ENCODE data around the gene CCDC192. TPM values are rescaled to one million over a fixed set of nuclear protein-coding genes. Genes with fewer than 3 reads are reported as not detected.
"Not testable (repeated sequence)": the region's sequence is repeated elsewhere in the genome, so short reads cannot be mapped to it uniquely, and the experiment has no call there.

CCDC192 gene
- total RNA-seq, 2 experiments from 2014 or later, result not detected

GRCh38 chr5:127757576-127757975, 54.4 kb downstream of the CCDC192 start:
- ChIA-PET POLR2A (no interaction called here), CTCF (no interaction called here)

GRCh38 chr5:127758766-127759283, 55.6 kb downstream of the CCDC192 start:
- CTCF ChIA-PET, result no interaction called here
- POLR2A ChIA-PET, result no interaction called here

GRCh38 chr5:127761869-127762268, 58.7 kb downstream of the CCDC192 start:
- CTCF ChIA-PET, result no interaction called here
- POLR2A ChIA-PET, result no interaction called here

DNA sequence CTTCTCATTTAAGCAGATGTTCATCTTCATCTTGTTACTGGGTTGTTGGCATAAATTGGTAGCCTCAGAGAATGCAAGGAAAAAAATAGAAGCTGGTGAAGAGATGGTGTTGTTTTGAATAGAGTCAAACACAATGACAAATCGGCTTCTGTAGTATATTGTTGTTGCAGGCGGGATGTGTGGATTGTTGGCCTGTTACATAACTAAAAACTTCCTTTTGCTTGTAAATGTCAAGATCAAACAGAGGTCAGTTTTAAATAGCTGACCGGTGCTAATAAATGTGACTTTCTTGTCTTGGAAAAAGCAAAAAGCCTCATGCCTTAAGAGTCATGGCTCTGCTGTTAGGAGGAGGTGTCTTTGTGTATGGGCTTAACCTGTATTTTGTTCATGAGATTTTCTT, 59.2 kb downstream of the CCDC192 start:
- ChIA-PET CTCF (no interaction called here), POLR2A (no interaction called here)

DNA sequence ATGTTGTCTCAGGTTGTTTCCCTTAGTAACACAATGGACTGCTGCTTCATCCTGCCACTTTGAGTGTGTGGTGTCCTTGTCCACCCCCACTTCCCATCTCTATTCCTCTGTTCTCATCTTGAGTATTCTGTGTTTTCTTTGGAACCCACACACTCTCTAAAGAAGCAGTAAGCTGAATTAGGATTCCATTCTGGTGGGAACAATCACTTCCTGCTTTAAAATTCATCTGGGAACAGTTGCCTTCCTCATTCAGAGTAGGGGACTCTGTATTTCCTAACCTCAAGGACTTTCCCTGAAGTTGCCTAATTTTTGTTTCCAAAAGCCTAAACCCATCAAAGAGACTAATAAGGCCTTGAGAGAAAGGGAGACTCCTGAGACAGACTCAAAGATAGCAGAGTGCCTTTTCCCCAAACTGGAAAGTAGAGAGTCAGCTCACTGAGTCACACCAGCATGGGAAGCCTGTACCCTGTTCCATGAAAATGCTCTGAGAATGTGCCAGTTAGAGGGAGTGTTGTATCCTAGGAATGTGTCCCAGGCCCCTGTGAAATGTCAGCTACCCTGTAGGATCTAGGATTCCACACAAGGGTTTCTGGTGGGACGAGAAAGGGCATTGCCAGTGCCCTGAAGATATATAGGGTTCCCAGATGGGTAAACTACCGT, 63.6 kb downstream of the CCDC192 start:
- CTCF ChIA-PET, result no interaction called here
- POLR2A ChIA-PET, result no interaction called here

DNA sequence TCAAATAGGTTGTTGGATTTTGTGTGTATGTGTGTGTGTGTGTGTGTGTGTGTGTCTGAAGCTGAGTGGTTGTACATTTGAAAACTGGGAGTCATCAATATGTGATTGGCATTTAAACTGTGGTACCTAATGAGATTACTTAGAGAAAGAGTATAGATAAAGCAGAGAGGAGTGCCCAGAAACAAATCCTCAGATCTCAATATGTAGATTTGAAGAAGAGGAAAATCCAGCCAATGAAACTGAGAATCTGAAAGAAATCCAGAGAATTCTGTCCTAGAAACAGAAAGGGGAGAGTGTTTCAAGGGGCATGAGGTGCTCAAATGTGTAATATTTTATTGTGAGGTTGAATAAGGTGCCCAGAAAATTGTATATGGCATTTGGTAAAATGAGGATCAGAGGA, 66.2 kb downstream of the CCDC192 start:
- CTCF ChIA-PET, result no interaction called here
- POLR2A ChIA-PET, result no interaction called here

DNA sequence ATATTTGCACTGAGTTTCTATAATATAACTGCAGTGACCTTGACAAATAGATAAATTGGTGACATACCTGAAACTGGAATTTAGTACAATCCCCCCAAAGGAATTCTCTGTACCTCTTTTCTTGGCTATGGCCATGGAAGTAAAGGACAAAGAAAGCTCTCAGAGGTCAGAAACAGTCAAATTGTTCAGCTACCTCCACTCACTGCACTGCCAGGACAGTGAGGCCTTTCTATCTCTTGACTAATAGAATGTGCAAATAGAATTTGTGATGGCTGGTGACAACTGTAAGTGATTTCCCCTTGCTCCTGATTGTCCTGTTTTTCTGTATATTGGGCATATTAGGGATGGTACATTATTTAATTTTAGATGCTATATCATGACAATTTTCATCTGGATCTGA, 67.1 kb downstream of the CCDC192 start:
- ChIA-PET CTCF (interaction anchor here (0.6 kb wide), 1 partner anchor 1128 kb away, joined by 3 read pairs; no protein-coding TSS in a partner anchor), POLR2A (no interaction called here)

DNA sequence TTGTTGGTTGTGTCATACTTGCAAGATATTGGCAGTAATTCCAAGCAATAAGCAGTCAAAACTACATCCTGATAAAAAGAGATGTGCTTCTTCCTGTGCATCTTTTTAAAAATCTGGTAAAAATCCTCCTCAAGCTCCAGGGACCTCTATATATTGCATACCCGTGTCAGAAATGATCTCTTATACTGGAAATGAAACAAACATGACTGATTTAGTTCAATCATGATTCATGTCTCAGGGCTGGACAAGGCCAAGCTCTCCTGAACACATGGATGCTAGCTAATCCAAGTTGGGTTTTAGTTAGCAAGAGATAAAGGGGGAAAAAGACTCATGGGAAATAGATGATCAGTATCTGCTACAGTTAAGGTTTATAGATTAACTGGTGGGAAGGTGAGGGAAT, 69.3 kb downstream of the CCDC192 start:
- CTCF ChIA-PET, result no interaction called here
- POLR2A ChIA-PET, result no interaction called here

- ChIA-PET CTCF (no interaction called here), POLR2A (no interaction called here)
Observed at GRCh38 chr5:127774221-127774620, 71.0 kb downstream of the CCDC192 start.

GRCh38 chr5:127776477-127776876, 73.3 kb downstream of the CCDC192 start:
- ChIA-PET POLR2A (no interaction called here), CTCF (no interaction called here)

DNA sequence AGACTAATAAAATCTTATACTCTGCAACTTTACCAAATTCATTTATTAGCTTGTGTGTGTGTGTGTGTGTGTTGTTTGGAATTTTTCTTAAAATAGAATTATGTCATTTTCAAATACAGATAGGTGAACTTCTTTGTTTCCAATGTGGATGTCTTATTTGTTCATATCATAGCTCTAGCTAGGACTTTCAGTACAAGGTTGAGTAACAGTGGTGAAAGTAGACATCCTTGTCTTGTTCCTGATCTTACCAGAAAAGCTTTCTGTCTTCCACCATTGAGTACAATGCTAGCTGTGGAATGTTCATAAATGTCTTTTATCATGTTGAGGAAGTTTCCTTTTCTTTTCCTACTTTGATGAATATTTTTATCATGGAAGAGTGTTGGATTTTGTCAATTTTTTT, 74.8 kb downstream of the CCDC192 start:
- POLR2A ChIA-PET, result no interaction called here
- CTCF ChIA-PET, result no interaction called here

DNA sequence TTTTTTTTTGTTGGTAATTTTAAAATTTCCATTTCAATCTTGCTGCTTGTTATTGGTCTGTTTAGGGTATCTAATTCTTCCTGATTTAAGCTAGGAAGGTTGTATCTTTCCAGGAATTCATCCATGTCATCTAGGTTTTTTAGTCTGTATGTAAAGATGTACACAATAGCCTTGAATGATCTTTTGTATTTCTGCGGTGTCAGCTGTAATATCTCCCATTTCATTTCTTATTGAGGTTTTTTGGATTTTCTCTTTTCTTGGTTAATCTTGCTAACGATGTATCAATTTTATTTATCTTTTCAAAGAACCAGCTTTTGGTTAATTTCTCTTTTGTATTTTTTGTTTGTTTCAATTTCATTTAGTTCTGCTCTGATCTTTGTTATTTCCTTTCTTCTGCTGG, 79.3 kb downstream of the CCDC192 start:
- CTCF ChIA-PET, POLR2A ChIA-PET: not testable (repeated sequence)

GRCh38 chr5:127785098-127785927, 82.1 kb downstream of the CCDC192 start:
- ChIA-PET CTCF (interaction anchor here (1.4 kb wide), 1 partner anchor 48 kb away, joined by 3 read pairs; no protein-coding TSS in a partner anchor), POLR2A (interaction anchor here (1.0 to 1.5 kb wide), 2 partner anchors 297 to 298 kb away, joined by 3 to 4 read pairs; partner anchors contain the start of gene SLC12A2)

GRCh38 chr5:127791439-127791838, 88.2 kb downstream of the CCDC192 start:
- POLR2A ChIA-PET, result no interaction called here

GRCh38 chr5:127791908-127792307, 88.7 kb downstream of the CCDC192 start:
- POLR2A ChIA-PET, CTCF ChIA-PET: not testable (repeated sequence)

More at GRCh38 chr5:127791439-127791838, 88.2 kb downstream of the CCDC192 start:
- CTCF ChIA-PET, result no interaction called here

- CTCF ChIA-PET, result no interaction called here
- POLR2A ChIA-PET, result no interaction called here
Observed at GRCh38 chr5:127793052-127793451, 89.9 kb downstream of the CCDC192 start.

DNA sequence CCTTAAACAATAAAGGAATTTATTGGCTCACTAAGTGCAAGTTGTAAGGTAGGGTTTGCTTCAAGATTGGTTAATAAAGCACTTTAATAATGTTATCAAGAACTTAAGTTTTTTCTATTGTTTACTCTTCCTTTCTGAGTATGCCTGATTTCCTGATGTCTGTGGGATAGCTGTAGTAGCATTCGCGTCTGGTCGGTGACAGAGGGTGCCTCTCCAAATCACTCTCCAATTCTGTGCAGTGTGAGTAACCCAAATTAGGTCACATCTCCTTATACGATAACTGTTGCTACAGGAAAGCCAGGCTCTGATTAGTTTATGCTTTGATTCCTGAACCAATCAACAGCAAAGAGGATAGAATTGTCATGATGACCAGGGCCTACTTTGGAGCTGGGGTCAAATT, 90.7 kb downstream of the CCDC192 start:
- ChIA-PET POLR2A (no interaction called here), CTCF (no interaction called here)

DNA sequence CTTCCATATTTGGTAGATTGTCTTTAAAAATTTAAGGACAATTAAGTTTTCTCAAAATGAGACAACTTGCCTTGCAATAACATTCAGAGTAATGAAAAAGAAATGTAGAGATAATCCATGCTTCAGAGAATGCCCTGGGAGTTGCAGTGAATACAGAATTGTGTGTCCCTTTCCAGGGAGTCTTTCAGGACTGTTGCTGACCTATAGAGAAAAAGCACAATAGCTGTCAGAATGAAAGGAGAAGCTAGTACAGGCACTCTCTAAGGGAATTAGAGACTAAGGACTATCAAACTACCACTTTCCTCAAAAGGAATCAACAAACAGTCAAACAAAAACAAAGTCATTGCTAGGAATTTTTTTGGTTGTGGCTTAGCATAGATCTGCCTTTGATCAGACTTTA, 93.0 kb downstream of the CCDC192 start:
- ChIA-PET POLR2A (no interaction called here), CTCF (interaction anchor here (1.1 kb wide), 1 partner anchor 12 kb away, joined by 3 read pairs; no protein-coding TSS in a partner anchor)

DNA sequence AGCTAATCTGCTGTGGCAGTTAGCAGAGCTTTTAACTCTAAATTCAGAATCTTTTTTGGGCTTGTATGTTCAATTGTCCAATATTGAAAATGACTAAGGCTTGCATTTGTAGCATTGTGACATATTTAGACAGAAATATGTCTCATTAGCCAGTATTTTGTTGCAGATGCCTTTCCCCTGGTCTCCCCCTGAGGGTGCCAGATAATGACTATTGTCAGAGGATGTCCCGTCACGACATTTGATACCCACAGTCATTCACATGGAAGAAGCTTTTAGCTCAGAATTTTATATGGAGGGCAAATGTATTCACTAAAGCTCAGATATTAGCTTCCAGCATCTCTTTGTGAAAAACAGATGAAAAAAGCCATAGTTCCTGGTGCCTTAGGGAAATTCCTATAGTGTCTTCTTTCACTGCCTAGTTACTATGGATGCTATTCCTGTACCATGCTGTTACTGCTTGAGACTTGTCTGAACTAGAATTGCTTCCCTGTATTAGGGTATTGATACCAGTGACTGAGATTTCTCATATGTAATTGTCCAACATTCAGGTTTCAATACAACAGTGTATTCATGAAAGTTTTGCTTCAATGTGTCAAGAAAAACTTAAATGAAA, 96.2 kb downstream of the CCDC192 start:
- CTCF ChIA-PET, result no interaction called here

GRCh38 chr5:127801751-127802476, 98.7 kb downstream of the CCDC192 start:
- POLR2A ChIA-PET, result no interaction called here
- CTCF ChIA-PET, result no interaction called here

More for the DNA sequence above, 96.2 kb downstream of the CCDC192 start:
- POLR2A ChIA-PET, result no interaction called here

Data from activated CD8-positive, alpha-beta memory T cell treated with anti-CD3 and anti-CD28 coated beads for 36 hours (primary cell).